ENCODE measurements around the gene SEC24D. TPM values are rescaled to one million over a fixed set of nuclear protein-coding genes. Genes with fewer than 3 reads are reported as not detected.
"Not testable (repeated sequence)": the region's sequence is repeated elsewhere in the genome, so short reads cannot be mapped to it uniquely, and the experiment has no call there.

The SEC24D gene
- total RNA-seq, 1 experiment from 2014 or later = 63.1 TPM

GRCh38 chr4:118797558-118798142 is 38.3 kb downstream of the SEC24D start:
- no peak for ATAC-seq

GRCh38 chr4:118791690-118792446 is 44.1 kb downstream of the SEC24D start:
- H3K27me3 Mint-ChIP-seq (ENCODE audit: low read depth); H3K27ac Mint-ChIP-seq; H3K4me3 Mint-ChIP-seq; CTCF ChIA-PET; H3K9me3 Mint-ChIP-seq; DNase-seq (ENCODE audit: low spot score); POLR2A ChIA-PET; H3K4me1 Mint-ChIP-seq; ATAC-seq: not testable (repeated sequence)
- peaks cover 47% of the 10 kb centered on the region for H3K36me3 Mint-ChIP-seq

More at GRCh38 chr4:118797558-118798142, 38.3 kb downstream of the SEC24D start:
- Mint-ChIP-seq H3K27me3 (ENCODE audit: low read depth) (no peaks in the 10 kb centered on the region), H3K4me1 (peaks cover 6% of the 10 kb centered on the region), H3K4me3 (no peak overlapping the region), H3K27ac (no peak overlapping the region), H3K9me3 (peaks cover 4% of the 10 kb centered on the region), H3K36me3 (peaks cover 54% of the 10 kb centered on the region)
- ChIA-PET CTCF (interaction anchor here (0.7 to 1.3 kb wide), 2 partner anchors 30 to 52 kb away, joined by 3 to 4 read pairs; no protein-coding TSS in a partner anchor), POLR2A (interaction anchor here (0.6 kb wide), 1 partner anchor 1254 kb away, joined by 3 read pairs; no protein-coding TSS in a partner anchor)
- no peak for DNase-seq (ENCODE audit: low spot score)
- TF ChIP-seq ZBTB21 (CRISPR knock-in tag; IDR thresholded peaks at IDR 0.05; ENCODE audit: borderline replicate concordance) (no peak), KAT7 (CRISPR knock-in tag; IDR thresholded peaks at IDR 0.05; ENCODE audit: borderline replicate concordance) (no peak), ELF4 (CRISPR knock-in tag; IDR thresholded peaks at IDR 0.05; ENCODE audit: low read depth) (no peak), CTCF (IDR thresholded peaks at IDR 0.05) (no peak), ZNF532 (CRISPR knock-in tag; IDR thresholded peaks at IDR 0.05; ENCODE audit: borderline replicate concordance) (no peak), ESRRA (CRISPR knock-in tag; IDR thresholded peaks at IDR 0.05; ENCODE audit: borderline replicate concordance) (no peak), RELA (CRISPR knock-in tag; IDR thresholded peaks at IDR 0.05; ENCODE audit: borderline replicate concordance) (no peak), FOXJ3 (CRISPR knock-in tag; IDR thresholded peaks at IDR 0.05; ENCODE audit: borderline replicate concordance) (no peak), ZNF671 (CRISPR knock-in tag; IDR thresholded peaks at IDR 0.05) (no peak)
- TF ChIP-seq, protein P1, sequence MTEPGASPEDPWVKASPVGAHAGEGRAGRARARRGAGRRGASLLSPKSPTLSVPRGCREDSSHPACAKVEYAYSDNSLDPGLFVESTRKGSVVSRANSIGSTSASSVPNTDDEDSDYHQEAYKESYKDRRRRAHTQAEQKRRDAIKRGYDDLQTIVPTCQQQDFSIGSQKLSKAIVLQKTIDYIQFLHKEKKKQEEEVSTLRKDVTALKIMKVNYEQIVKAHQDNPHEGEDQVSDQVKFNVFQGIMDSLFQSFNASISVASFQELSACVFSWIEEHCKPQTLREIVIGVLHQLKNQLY (CRISPR knock-in tag; IDR thresholded peaks at IDR 0.05) = no peak
- TF ChIP-seq, protein P2, sequence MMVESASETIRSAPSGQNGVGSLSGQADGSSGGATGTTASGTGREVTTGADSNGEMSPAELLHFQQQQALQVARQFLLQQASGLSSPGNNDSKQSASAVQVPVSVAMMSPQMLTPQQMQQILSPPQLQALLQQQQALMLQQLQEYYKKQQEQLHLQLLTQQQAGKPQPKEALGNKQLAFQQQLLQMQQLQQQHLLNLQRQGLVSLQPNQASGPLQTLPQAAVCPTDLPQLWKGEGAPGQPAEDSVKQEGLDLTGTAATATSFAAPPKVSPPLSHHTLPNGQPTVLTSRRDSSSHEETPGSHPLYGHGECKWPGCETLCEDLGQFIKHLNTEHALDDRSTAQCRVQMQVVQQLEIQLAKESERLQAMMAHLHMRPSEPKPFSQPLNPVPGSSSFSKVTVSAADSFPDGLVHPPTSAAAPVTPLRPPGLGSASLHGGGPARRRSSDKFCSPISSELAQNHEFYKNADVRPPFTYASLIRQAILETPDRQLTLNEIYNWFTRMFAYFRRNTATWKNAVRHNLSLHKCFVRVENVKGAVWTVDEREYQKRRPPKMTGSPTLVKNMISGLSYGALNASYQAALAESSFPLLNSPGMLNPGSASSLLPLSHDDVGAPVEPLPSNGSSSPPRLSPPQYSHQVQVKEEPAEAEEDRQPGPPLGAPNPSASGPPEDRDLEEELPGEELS (CRISPR knock-in tag; IDR thresholded peaks at IDR 0.05) = no peak
- TF ChIP-seq, protein P3, sequence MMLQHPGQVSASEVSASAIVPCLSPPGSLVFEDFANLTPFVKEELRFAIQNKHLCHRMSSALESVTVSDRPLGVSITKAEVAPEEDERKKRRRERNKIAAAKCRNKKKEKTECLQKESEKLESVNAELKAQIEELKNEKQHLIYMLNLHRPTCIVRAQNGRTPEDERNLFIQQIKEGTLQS (CRISPR knock-in tag; conservative IDR thresholded peaks at IDR 0.05) = no peak
